ENCODE measurements around the gene COQ7.

GRCh38 chr16:19089410-19089955, 22.1 kb downstream of the COQ7 start:
- TF ChIP-seq CTCF (conservative IDR thresholded peaks at IDR 0.05) = no peak
- TF ChIP-seq ZFX (IDR thresholded peaks at IDR 0.05) = no peak
